Esophagus squamous epithelium (tissue), 5 donors: ENCODE data around the gene HOXB4. TPM values are rescaled to one million over a fixed set of nuclear protein-coding genes. Genes with fewer than 3 reads are reported as not detected.

Experiments used
- DNase-seq: peaks from one replicate; lab custom pipeline; 2025; lab: John Stamatoyannopoulos, UW
- H3K27ac ChIP-seq, 4 donors: fragments of 200-600 bp; sonication (generic); one replicate each; pipeline ENCODE4 v1.5.1; 2016 to 2019; ENCODE audit warnings: mild to moderate bottlenecking in 1 of 4
- H3K27me3 ChIP-seq, 4 donors: fragments of 200-600 bp; sonication (generic); 1 replicate in 3 of 4; 2 replicates in 1 of 4; pipeline versions ENCODE4 v1.5.1 to v1.6.0; 2017 to 2021; ENCODE audit warnings: antibody characterized with exemption in 1 of 4
- H3K36me3 ChIP-seq, 3 donors: fragments of 200-600 bp; sonication (generic); one replicate each; pipeline ENCODE4 v1.5.1; 2016 to 2019
- H3K4me1 ChIP-seq, 3 donors: fragments of 200-600 bp; sonication (generic); one replicate each; pipeline ENCODE4 v1.5.1; 2017 to 2019
- H3K4me3 ChIP-seq, 4 donors: fragments of 200-600 bp; sonication (generic); 1 replicate in 3 of 4; 2 replicates in 1 of 4; pipeline ENCODE4 v1.5.1; 2016 to 2019; ENCODE audit warnings: mild to moderate bottlenecking in 2 of 4, moderate library complexity in 1 of 4
- H3K9me3 ChIP-seq, 3 donors: fragments of 200-600 bp; sonication (generic); one replicate each; pipeline ENCODE4 v1.5.1; 2016 to 2019
- POLR2A ChIP-seq, 4 donors: fragments of 450-650 bp; IDR thresholded peaks; one replicate each; pipeline ENCODE4 v1.6.1; 2017; ENCODE audit warnings: antibody characterized with exemption in 4 of 4, mild to moderate bottlenecking in 4 of 4, moderate library complexity in 3 of 4
- WGBS, 2 donors: methylation state at CpG; one replicate each; pipeline ENCODE4 v1.1.5; 2018; 5-methylcytosine and 5-hydroxymethylcytosine counted together
- intact Hi-C: fragments of 100-400 bp; cut with DNase I; formaldehyde crosslinking; loops from one replicate; pipeline ENCODE4 v1.15.0; 2022
- total RNA-seq, 4 donors: library from RNA; depleted of rRNA; stranded (reverse); fragments of >200 nt; gene quantifications; one replicate each; pipeline ENCODE4 v1.1.0, GENCODE V29; 2016
- TF ChIP-seq, protein P1 (sequence below), 6 experiments: fragments of 450-650 bp in 4 of 6; fragments of 200-600 bp in 2 of 6; sonication (generic) in 2 of 6; IDR thresholded peaks; one replicate each; pipeline ENCODE4 v1.5.1; 2016 to 2019; ENCODE audit warnings: antibody characterized with exemption in 6 of 6, mild to moderate bottlenecking in 4 of 6, moderate library complexity in 4 of 6
- donor health status: DM: yes; HTN: yes; CAD: no.

The HOXB4 gene
- total RNA-seq, 4 donors from 2014 or later = 0.27 to 2.9 (median 1.8) TPM

DNA sequence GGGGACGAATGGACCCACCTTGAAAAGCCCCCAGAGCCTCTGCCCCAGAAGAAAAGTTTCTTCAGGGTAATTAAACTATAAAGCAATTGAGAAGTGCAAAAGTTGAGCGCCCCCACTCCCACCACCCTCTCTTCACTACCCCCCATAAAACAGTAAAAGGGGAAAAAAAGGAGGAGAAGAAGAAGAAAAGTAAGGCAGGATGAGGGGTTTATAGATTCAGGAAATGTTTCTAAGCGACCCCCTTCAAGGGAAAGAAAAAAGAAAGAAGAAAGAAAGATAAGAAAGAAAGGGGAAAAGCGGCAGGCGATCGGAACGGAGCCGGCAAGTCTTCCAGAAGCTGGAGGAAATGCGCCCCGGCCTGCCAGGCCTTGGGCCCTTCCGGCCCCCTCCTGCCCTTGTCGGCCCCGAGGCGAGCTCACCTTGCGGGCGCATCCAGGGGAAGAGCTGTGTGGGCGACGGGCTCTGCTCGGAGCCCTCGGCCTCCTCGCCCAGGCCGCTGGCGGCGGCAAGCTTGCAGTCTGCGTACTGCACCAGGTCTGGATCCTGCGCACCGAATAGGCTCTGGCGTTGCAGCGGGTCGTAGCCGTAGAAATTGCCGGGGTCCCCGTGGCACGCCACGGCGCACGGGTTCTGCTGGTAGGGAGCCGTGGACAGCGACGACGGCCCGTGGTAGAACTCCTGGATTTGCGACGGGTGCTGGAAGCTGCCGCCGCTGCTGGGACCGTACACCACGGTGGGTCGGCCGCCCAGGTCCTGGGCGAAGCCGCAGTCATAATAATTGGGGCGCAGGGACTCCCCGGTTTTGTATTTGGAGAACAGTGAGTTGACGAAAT, 35.9 kb upstream of the HOXB4 start:
- intact Hi-C loops = no loop called here
- no peak for DNase-seq
- H3K4me3 ChIP-seq = peak overlapping the region in 1 of 4 donors; percentile 40
- H3K9me3 ChIP-seq = no peaks in the 10 kb centered on the region
- peaks cover 45 to 100% (median 81%) of the 10 kb centered on the region in 4 donors for H3K27me3 ChIP-seq
- H3K36me3 ChIP-seq = no peaks in the 10 kb centered on the region
- WGBS, 2 donors = 7 to 19% methylated on average over 8 to 37 of the region's 55 CpGs
- TF ChIP-seq, protein P1, sequence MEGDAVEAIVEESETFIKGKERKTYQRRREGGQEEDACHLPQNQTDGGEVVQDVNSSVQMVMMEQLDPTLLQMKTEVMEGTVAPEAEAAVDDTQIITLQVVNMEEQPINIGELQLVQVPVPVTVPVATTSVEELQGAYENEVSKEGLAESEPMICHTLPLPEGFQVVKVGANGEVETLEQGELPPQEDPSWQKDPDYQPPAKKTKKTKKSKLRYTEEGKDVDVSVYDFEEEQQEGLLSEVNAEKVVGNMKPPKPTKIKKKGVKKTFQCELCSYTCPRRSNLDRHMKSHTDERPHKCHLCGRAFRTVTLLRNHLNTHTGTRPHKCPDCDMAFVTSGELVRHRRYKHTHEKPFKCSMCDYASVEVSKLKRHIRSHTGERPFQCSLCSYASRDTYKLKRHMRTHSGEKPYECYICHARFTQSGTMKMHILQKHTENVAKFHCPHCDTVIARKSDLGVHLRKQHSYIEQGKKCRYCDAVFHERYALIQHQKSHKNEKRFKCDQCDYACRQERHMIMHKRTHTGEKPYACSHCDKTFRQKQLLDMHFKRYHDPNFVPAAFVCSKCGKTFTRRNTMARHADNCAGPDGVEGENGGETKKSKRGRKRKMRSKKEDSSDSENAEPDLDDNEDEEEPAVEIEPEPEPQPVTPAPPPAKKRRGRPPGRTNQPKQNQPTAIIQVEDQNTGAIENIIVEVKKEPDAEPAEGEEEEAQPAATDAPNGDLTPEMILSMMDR (IDR thresholded peaks at IDR 0.05) = no peak
- TF ChIP-seq POLR2A (IDR thresholded peaks at IDR 0.05) = no peak
- H3K27ac ChIP-seq = no peak overlapping the region
- peaks cover 13 to 62% (median 40%) of the 10 kb centered on the region in 3 donors for H3K4me1 ChIP-seq

DNA sequence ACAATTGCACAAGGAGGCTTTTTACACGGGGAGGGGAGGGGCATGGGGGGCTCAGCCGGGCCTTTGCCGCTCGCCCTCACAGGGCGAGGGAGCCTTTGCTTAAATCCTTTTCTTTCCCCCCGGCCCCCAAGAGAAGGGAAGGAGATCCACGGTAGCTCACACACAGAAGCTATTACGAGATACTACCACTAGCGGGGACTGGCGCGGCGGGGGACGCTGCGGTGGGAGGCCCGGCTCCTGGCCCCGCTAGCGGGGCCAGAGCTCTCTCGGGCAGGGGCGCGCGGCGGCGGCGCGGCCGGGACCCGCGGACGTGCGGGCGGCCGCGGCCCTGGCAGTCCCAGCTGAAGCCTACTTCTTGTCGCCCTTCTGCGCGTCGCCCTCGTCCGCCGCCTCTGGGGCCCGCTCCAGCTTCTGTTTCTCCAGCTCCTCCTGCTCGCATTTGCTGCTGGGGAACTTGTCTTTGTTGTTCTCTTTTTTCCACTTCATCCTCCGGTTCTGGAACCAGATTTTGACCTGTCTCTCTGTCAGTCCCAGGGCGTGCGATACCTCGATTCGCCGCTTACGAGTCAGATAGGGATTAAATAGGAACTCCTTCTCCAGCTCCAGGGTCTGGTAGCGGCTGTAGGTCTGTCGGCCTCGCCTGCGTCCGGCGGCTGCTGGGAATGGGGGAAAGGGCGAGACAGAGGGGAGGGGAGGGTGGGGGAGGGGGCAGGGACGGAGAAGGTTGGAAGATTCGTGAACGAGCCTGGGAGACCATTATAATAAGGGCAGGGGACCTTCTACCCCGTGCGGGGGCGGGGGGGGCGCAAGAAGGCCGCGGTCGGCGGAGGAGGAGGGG, 34.9 kb upstream of the HOXB4 start:
- TF ChIP-seq POLR2A (IDR thresholded peaks at IDR 0.05) = no peak
- TF ChIP-seq, protein P1 (IDR thresholded peaks at IDR 0.05) = peak in 1 of 6 experiments; percentile 29
- WGBS, 2 donors = 3 to 4% methylated on average over 24 to 31 of the region's 67 CpGs
- intact Hi-C loops = no loop called here
- Histone ChIP-seq H3K36me3 (no peaks in the 10 kb centered on the region), H3K27me3 (peaks cover 49 to 100% (median 84%) of the 10 kb centered on the region in 4 donors), H3K9me3 (no peaks in the 10 kb centered on the region), H3K4me3 (peak overlapping the region; percentile 1 to 67 (median 14)), H3K4me1 (peaks cover 13 to 53% (median 40%) of the 10 kb centered on the region in 3 donors), H3K27ac (no peak overlapping the region)
- no peak for DNase-seq

DNA sequence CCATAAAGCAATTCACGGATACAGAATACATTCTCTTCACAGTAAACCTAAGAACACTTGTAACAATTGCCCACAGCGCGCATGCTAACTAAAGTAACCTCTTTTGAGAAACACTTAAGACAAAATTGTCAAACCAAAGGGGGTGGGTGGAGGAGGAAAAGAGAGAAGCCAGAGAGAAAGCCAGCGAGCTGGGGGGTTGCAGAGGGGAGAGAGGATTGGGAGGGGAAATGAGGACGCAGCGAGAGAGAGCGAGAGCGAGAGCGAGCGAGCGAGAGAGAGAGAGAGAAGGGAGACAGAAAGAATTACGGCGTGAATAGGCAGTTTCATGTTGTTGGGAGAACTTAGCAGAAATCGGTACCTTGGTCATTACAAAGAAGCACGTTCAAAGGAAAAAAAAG, 34.3 kb upstream of the HOXB4 start:
- intact Hi-C loops = no loop called here
- TF ChIP-seq POLR2A (IDR thresholded peaks at IDR 0.05) = no peak
- TF ChIP-seq, protein P1 (IDR thresholded peaks at IDR 0.05) = no peak
- no peaks in the 10 kb centered on the region for H3K9me3 ChIP-seq
- peak overlapping the region; percentile 1 to 67 (median 14) for H3K4me3 ChIP-seq
- no peak for DNase-seq
- H3K36me3 ChIP-seq = no peaks in the 10 kb centered on the region
- 4% methylated on average over 15 of the region's 15 CpGs for WGBS, 2 donors
- H3K27ac ChIP-seq = no peak overlapping the region
- peaks cover 13 to 48% (median 40%) of the 10 kb centered on the region in 3 donors for H3K4me1 ChIP-seq
- H3K27me3 ChIP-seq = peaks cover 51 to 100% (median 83%) of the 10 kb centered on the region in 4 donors

DNA sequence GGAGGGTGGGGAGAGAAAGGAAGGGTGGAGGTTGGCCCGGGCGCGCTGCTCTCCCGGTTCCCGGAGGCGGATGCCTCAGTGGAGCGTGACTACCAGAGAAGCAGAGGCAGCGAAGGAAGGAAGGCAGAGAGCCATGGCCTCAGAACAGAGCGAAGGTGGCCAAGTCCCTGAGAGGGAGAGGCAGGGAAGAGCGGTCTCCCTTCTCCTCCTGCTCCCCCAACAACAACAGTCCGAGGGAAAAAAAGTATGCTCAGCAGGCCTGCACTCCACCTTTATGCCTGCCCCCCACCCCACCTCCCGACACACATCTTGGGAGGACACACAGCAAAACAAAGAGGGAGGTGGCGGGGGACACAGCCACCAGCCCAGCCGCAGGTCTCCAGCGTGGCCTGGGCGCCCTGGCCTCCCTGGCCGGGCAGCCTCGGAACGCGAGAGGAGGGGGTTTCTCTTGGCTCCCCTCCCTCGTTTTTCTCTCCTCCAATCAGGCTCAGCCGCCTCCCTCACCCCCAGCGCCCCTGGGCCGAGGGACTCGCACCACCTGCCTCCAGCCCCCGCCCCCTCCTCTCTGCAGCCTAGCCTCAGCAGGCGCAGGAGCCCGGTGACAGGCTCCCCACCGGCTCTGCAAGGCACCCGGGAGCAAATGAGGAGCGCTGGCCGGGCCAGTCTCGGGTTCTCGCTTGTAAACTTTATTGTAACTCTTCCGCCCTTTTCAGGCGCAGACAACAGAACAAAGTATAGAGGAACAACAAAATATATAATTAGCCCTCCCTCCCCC, 33.7 kb upstream of the HOXB4 start:
- Histone ChIP-seq H3K27ac (no peak overlapping the region), H3K4me1 (peaks cover 13 to 48% (median 40%) of the 10 kb centered on the region in 3 donors), H3K36me3 (no peaks in the 10 kb centered on the region), H3K9me3 (no peaks in the 10 kb centered on the region), H3K4me3 (peak overlapping the region in 3 of 4 donors; percentile 43 to 67 (median 51)), H3K27me3 (peaks cover 50 to 100% (median 84%) of the 10 kb centered on the region in 4 donors)
- no peak for DNase-seq
- intact Hi-C loops = no loop called here
- TF ChIP-seq, protein P1 (IDR thresholded peaks at IDR 0.05) = no peak
- TF ChIP-seq POLR2A (IDR thresholded peaks at IDR 0.05) = no peak
- 10 to 11% methylated on average over 13 to 29 of the region's 36 CpGs for WGBS, 2 donors
